Measurements from ENCODE around the gene KCNQ4.
A peak's percentile ranks its signal among the peaks of the same experiment; 100 is the strongest.

KCNQ4 gene

GRCh38 chr1:40780678-40781607 is 2.6 kb upstream of the KCNQ4 start:
- DNase-seq = no peak

- no peak for DNase-seq
Measured at GRCh38 chr1:40781608-40781971, 2.0 kb upstream of the KCNQ4 start.

GRCh38 chr1:40782371-40782956 is 1.1 kb upstream of the KCNQ4 start:
- DNase-seq = no peak

GRCh38 chr1:40784141-40784770 is 669 bp downstream of the KCNQ4 start:
- DNase-seq = no peak

GRCh38 chr1:40784771-40785151 is 1.2 kb downstream of the KCNQ4 start:
- no peak for DNase-seq

GRCh38 chr1:40785446-40785845 is 1.9 kb downstream of the KCNQ4 start:
- DNase-seq = no peak

- DNase-seq = no peak
Measured at GRCh38 chr1:40786171-40786994, 2.8 kb downstream of the KCNQ4 start.

GRCh38 chr1:40786995-40787705 is 3.6 kb downstream of the KCNQ4 start:
- peak; percentile 36 for DNase-seq

GRCh38 chr1:40787737-40788560 is 4.4 kb downstream of the KCNQ4 start:
- DNase-seq = no peak

- no peak for DNase-seq
Measured at GRCh38 chr1:40788561-40789341, 5.2 kb downstream of the KCNQ4 start.

GRCh38 chr1:40789342-40789598 is 5.7 kb downstream of the KCNQ4 start:
- no peak for DNase-seq

- DNase-seq = no peak
Measured at GRCh38 chr1:40789661-40790430, 6.3 kb downstream of the KCNQ4 start.

GRCh38 chr1:40792036-40792435 is 8.4 kb downstream of the KCNQ4 start:
- no peak for DNase-seq

GRCh38 chr1:40793617-40794016 is 10.0 kb downstream of the KCNQ4 start:
- no peak for DNase-seq

- no peak for DNase-seq
Measured at GRCh38 chr1:40794048-40794447, 10.5 kb downstream of the KCNQ4 start.

- DNase-seq = no peak
Measured at GRCh38 chr1:40794974-40795715, 11.6 kb downstream of the KCNQ4 start.

GRCh38 chr1:40795811-40796586 is 12.4 kb downstream of the KCNQ4 start:
- no peak for DNase-seq

GRCh38 chr1:40796939-40797667 is 13.5 kb downstream of the KCNQ4 start:
- DNase-seq = no peak

Data from right forelimb (tissue), 1 donor.